DOHH2 (cell line): Measurements from ENCODE around the gene IGSF3.

Experiments
- EZH2phosphoT487 ChIP-seq: fragments of 200-600 bp; sonication (generic); IDR thresholded peaks from 2 replicates; pipeline ENCODE4 v1.6.1; 2017; ENCODE audit warnings: borderline replicate concordance, mild to moderate bottlenecking, antibody characterized with exemption, low read length, moderate library complexity, mixed read lengths
- TF ChIP-seq, protein P1 (sequence below): fragments of 200-600 bp; sonication (generic); IDR thresholded peaks from one replicate; pipeline ENCODE4 v1.5.1; 2014; ENCODE audit warnings: antibody characterized with exemption, mild to moderate bottlenecking, low read depth, low read length; ENCODE audit not compliant: poor library complexity, severe bottlenecking

DNA sequence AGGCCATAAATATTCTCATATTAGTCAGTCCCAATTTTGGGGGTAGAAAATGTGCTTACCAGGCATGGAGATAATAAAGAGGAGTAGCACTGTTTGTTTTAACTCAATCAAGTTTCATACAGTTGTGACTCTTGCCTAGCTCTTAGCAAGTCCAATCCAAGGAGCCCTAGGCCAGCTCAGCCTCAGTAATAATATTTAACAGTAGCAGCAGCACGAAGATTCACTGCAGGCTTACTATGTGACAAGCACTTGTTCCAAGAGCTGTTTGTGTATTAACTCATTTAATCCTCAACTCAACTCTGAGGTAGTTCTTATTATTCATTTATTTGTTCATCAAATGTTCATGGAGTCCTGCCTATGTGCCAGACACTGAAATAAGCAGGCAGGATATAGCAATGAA is 109.0 kb downstream of the IGSF3 start:
- TF ChIP-seq, protein P1, sequence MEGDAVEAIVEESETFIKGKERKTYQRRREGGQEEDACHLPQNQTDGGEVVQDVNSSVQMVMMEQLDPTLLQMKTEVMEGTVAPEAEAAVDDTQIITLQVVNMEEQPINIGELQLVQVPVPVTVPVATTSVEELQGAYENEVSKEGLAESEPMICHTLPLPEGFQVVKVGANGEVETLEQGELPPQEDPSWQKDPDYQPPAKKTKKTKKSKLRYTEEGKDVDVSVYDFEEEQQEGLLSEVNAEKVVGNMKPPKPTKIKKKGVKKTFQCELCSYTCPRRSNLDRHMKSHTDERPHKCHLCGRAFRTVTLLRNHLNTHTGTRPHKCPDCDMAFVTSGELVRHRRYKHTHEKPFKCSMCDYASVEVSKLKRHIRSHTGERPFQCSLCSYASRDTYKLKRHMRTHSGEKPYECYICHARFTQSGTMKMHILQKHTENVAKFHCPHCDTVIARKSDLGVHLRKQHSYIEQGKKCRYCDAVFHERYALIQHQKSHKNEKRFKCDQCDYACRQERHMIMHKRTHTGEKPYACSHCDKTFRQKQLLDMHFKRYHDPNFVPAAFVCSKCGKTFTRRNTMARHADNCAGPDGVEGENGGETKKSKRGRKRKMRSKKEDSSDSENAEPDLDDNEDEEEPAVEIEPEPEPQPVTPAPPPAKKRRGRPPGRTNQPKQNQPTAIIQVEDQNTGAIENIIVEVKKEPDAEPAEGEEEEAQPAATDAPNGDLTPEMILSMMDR, result no peak
- no peak for TF ChIP-seq EZH2phosphoT487
